ENCODE results near the gene PCDHGC5. TPM values are rescaled to one million over a fixed set of nuclear protein-coding genes. Genes with fewer than 3 reads are reported as not detected.

Gene PCDHGC5
- total RNA-seq, 1 donor = 3.6 TPM

- Histone ChIP-seq H3K4me3 (ENCODE audit: insufficient read depth, low read length) (no peak overlapping the region), H3K4me2 (ENCODE audit: insufficient read depth, low read length) (peak overlapping the region; percentile 45), H2AFZ (ENCODE audit: low read length) (no peak overlapping the region), H3K36me3 (ENCODE audit: insufficient read depth, low read length) (peaks cover 21% of the 10 kb centered on the region), H3K27me3 (ENCODE audit: insufficient read depth, low read length) (no peaks in the 10 kb centered on the region), H3K4me1 (ENCODE audit: insufficient read depth, low read length) (peaks cover 32% of the 10 kb centered on the region), H4K20me1 (ENCODE audit: insufficient read depth, low read length) (peaks cover 24% of the 10 kb centered on the region), H3K9me3 (ENCODE audit: low read depth, low read length) (no peaks in the 10 kb centered on the region), H3K79me2 (ENCODE audit: insufficient read depth, low read length) (peaks cover 60% of the 10 kb centered on the region), H3K27ac (ENCODE audit: low read depth, low read length) (peak overlapping the region; percentile 49)
- DNase-seq (ENCODE audit: insufficient read length, low spot score, missing footprints) = peak; percentile 96
- TF ChIP-seq CTCF (IDR thresholded peaks at IDR 0.05; ENCODE audit: extremely low read depth, low read depth, low read length) = peak; percentile 13
These were observed 4.9 kb downstream of the PCDHGC5 start for GRCh38 chr5:141493500-141494422.

- Histone ChIP-seq H2AFZ (ENCODE audit: low read length) (no peak overlapping the region), H3K9me3 (ENCODE audit: low read depth, low read length) (no peaks in the 10 kb centered on the region), H3K4me2 (ENCODE audit: insufficient read depth, low read length) (no peak overlapping the region), H4K20me1 (ENCODE audit: insufficient read depth, low read length) (peaks cover 16% of the 10 kb centered on the region), H3K36me3 (ENCODE audit: insufficient read depth, low read length) (peaks cover 19% of the 10 kb centered on the region), H3K4me3 (ENCODE audit: insufficient read depth, low read length) (no peak overlapping the region), H3K79me2 (ENCODE audit: insufficient read depth, low read length) (peaks cover 57% of the 10 kb centered on the region), H3K4me1 (ENCODE audit: insufficient read depth, low read length) (peaks cover 21% of the 10 kb centered on the region), H3K27me3 (ENCODE audit: insufficient read depth, low read length) (no peaks in the 10 kb centered on the region), H3K27ac (ENCODE audit: low read depth, low read length) (no peak overlapping the region)
- no peak for TF ChIP-seq CTCF (IDR thresholded peaks at IDR 0.05; ENCODE audit: extremely low read depth, low read depth, low read length)
- DNase-seq (ENCODE audit: insufficient read length, low spot score, missing footprints) = peak; percentile 80
These were observed 6.0 kb downstream of the PCDHGC5 start for GRCh38 chr5:141494761-141495452.

GRCh38 chr5:141495453-141495811 lies 6.6 kb downstream of the PCDHGC5 start:
- no peak overlapping the region for H3K27ac ChIP-seq (ENCODE audit: low read depth, low read length)
- H3K4me2 ChIP-seq (ENCODE audit: insufficient read depth, low read length) = no peak overlapping the region
- no peak for TF ChIP-seq CTCF (IDR thresholded peaks at IDR 0.05; ENCODE audit: extremely low read depth, low read depth, low read length)
- peaks cover 18% of the 10 kb centered on the region for H3K4me1 ChIP-seq (ENCODE audit: insufficient read depth, low read length)
- no peak for DNase-seq (ENCODE audit: insufficient read length, low spot score, missing footprints)
- peaks cover 14% of the 10 kb centered on the region for H3K36me3 ChIP-seq (ENCODE audit: insufficient read depth, low read length)
- H3K27me3 ChIP-seq (ENCODE audit: insufficient read depth, low read length) = no peaks in the 10 kb centered on the region
- no peaks in the 10 kb centered on the region for H3K9me3 ChIP-seq (ENCODE audit: low read depth, low read length)
- H4K20me1 ChIP-seq (ENCODE audit: insufficient read depth, low read length) = peaks cover 11% of the 10 kb centered on the region
- peaks cover 52% of the 10 kb centered on the region for H3K79me2 ChIP-seq (ENCODE audit: insufficient read depth, low read length)
- no peak overlapping the region for H2AFZ ChIP-seq (ENCODE audit: low read length)
- no peak overlapping the region for H3K4me3 ChIP-seq (ENCODE audit: insufficient read depth, low read length)

GRCh38 chr5:141496038-141496437 lies 7.2 kb downstream of the PCDHGC5 start:
- no peak for DNase-seq (ENCODE audit: insufficient read length, low spot score, missing footprints)
- peaks cover 5% of the 10 kb centered on the region for H4K20me1 ChIP-seq (ENCODE audit: insufficient read depth, low read length)
- H3K4me2 ChIP-seq (ENCODE audit: insufficient read depth, low read length) = no peak overlapping the region
- no peak for TF ChIP-seq CTCF (IDR thresholded peaks at IDR 0.05; ENCODE audit: extremely low read depth, low read depth, low read length)
- H3K79me2 ChIP-seq (ENCODE audit: insufficient read depth, low read length) = peaks cover 46% of the 10 kb centered on the region
- H3K4me1 ChIP-seq (ENCODE audit: insufficient read depth, low read length) = peaks cover 18% of the 10 kb centered on the region
- peaks cover 8% of the 10 kb centered on the region for H3K36me3 ChIP-seq (ENCODE audit: insufficient read depth, low read length)
- H3K27me3 ChIP-seq (ENCODE audit: insufficient read depth, low read length) = no peaks in the 10 kb centered on the region
- no peak overlapping the region for H2AFZ ChIP-seq (ENCODE audit: low read length)
- no peak overlapping the region for H3K4me3 ChIP-seq (ENCODE audit: insufficient read depth, low read length)
- H3K27ac ChIP-seq (ENCODE audit: low read depth, low read length) = no peak overlapping the region
- H3K9me3 ChIP-seq (ENCODE audit: low read depth, low read length) = no peaks in the 10 kb centered on the region
